Iris pigment epithelial cell (primary cell): ENCODE data around the gene NXPE3.
"Not testable (repeated sequence)": the region's sequence is repeated elsewhere in the genome, so short reads cannot be mapped to it uniquely, and the experiment has no call there.

Experiments used
- DNase-seq: peaks from one replicate; pipeline ENCODE4 v3.0.0-alpha.2; 2011; ENCODE audit warnings: low read depth

The NXPE3 gene

GRCh38 chr3:101779047-101779821, at the start of gene NXPE3:
TSS of gene NXPE3 (plus strand) at chr3:101779211. CDS start at chr3:101785597, 6,386 bp downstream.
- DNase-seq = peak; percentile 79

GRCh38 chr3:101729586-101729985, 49.4 kb upstream of the NXPE3 start:
- no peak for DNase-seq

GRCh38 chr3:101730839-101731238, 48.2 kb upstream of the NXPE3 start:
- no peak for DNase-seq

GRCh38 chr3:101732240-101732641, 46.8 kb upstream of the NXPE3 start:
- no peak for DNase-seq

GRCh38 chr3:101735833-101736232, 43.2 kb upstream of the NXPE3 start:
- no peak for DNase-seq

GRCh38 chr3:101741914-101742313, 37.1 kb upstream of the NXPE3 start:
- DNase-seq = not testable (repeated sequence)

- no peak for DNase-seq
Measured at GRCh38 chr3:101744811-101745210, 34.2 kb upstream of the NXPE3 start.

- DNase-seq = not testable (repeated sequence)
Measured at GRCh38 chr3:101745934-101746333, 33.1 kb upstream of the NXPE3 start.

- DNase-seq = not testable (repeated sequence)
Measured at GRCh38 chr3:101753386-101754113, 25.5 kb upstream of the NXPE3 start.

GRCh38 chr3:101758224-101758623, 20.8 kb upstream of the NXPE3 start:
- DNase-seq = no peak

- no peak for DNase-seq
Measured at GRCh38 chr3:101762041-101762646, 16.9 kb upstream of the NXPE3 start.

GRCh38 chr3:101777745-101778281, 1.2 kb upstream of the NXPE3 start:
- not testable (repeated sequence) for DNase-seq

GRCh38 chr3:101778385-101779046, 495 bp upstream of the NXPE3 start:
- DNase-seq = no peak

- no peak for DNase-seq
Measured at GRCh38 chr3:101779822-101780381, 891 bp downstream of the NXPE3 start.

GRCh38 chr3:101780661-101781060, 1.6 kb downstream of the NXPE3 start:
- peak; percentile 87 for DNase-seq

- no peak for DNase-seq
Measured at GRCh38 chr3:101781166-101781565, 2.2 kb downstream of the NXPE3 start.

GRCh38 chr3:101784855-101785613, 6.0 kb downstream of the NXPE3 start:
- DNase-seq = no peak

GRCh38 chr3:101791778-101792177, 12.8 kb downstream of the NXPE3 start:
- no peak for DNase-seq

- DNase-seq = no peak
Measured at GRCh38 chr3:101796077-101796680, 17.2 kb downstream of the NXPE3 start.

- DNase-seq = no peak
Measured at GRCh38 chr3:101801174-101801573, 22.2 kb downstream of the NXPE3 start.

- no peak for DNase-seq
Measured at GRCh38 chr3:101802179-101802578, 23.2 kb downstream of the NXPE3 start.
